HL-60/S4 treated with retinoic acid at 250 ng/mL for 4 days and 3 days (cell line): ENCODE measurements around the gene HMCN1.
"Not testable (repeated sequence)": the region's sequence is repeated elsewhere in the genome, so short reads cannot be mapped to it uniquely, and the experiment has no call there.

ENCODE experiments used
- in situ Hi-C: fragments of 300-500 bp; cut with MboI; formaldehyde crosslinking; loops from 2 replicates; pipeline ENCODE4 v1.7.0; 2022; ENCODE audit warnings: low sequenced_read_pairs

The HMCN1 gene

GRCh38 chr1:186183970-186184628 is 449.9 kb downstream of the HMCN1 start:
- in situ Hi-C loops = no loop called here

DNA sequence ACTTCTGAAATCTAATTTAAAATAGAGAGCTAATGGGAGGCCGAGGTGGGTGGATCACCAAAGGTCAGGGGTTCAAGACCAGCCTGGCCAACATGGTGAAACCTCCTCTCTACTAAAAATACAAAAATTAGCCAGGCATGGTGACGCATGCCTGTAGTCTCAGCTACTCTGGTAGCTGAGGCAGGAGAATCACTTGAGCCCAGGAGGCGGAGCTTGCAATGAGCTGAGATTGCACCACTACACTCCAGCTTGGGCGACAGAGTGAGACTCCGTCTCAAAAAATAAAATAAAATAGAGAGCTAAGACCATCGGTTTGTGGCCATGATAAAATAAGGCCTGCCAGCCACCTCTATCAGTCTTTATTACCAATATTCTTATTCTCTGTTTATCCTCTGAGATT is 452.1 kb downstream of the HMCN1 start:
- in situ Hi-C loops = not testable (repeated sequence)

GRCh38 chr1:186187601-186188000 is 453.4 kb downstream of the HMCN1 start:
- in situ Hi-C loops = no loop called here

GRCh38 chr1:186188004-186188539 is 453.9 kb downstream of the HMCN1 start:
- in situ Hi-C loops = no loop called here

- in situ Hi-C loops = no loop called here
Observed at GRCh38 chr1:186188736-186189135, 454.5 kb downstream of the HMCN1 start.

GRCh38 chr1:186189156-186189555 is 455.0 kb downstream of the HMCN1 start:
- in situ Hi-C loops = no loop called here

DNA sequence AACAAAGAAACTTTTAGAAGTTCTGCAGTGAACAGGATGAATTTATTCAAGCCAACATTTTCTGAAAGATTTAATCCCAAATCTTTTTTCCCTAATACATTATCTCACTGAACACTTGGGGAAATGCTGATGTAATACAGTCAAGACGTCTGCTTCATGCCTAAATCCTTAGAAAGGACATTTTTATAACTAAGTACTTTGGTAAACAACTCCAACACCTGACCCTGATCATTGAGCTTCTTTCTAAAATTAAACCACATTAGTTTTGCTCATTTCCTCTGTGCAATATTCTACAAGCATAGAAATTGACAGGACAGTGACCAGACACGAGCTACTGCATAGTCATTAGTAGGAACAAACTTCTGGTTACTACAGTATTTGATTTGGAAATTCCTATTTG is 457.3 kb downstream of the HMCN1 start:
- in situ Hi-C loops = no loop called here

DNA sequence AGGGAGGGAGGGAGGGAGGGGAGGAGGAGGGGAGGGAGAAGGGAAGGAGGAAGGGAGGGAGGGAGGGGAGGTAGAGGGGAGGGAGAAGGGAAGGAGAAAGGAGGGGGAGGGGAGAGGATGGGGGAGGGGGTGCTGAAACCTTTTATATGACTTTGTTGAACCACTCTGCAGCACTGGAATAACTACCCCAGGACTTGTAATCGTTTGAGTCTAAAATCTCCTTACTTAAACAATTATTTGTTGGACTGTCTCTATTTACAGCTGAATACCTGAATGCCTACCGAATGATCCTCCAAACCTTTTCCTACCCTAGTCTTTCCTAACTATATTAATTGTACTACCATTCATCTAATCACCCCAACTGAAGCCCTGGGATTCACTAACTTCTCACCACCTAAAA is 459.0 kb downstream of the HMCN1 start:
- in situ Hi-C loops = no loop called here

- in situ Hi-C loops = no loop called here
Observed at GRCh38 chr1:186194107-186194756, 460.0 kb downstream of the HMCN1 start.

DNA sequence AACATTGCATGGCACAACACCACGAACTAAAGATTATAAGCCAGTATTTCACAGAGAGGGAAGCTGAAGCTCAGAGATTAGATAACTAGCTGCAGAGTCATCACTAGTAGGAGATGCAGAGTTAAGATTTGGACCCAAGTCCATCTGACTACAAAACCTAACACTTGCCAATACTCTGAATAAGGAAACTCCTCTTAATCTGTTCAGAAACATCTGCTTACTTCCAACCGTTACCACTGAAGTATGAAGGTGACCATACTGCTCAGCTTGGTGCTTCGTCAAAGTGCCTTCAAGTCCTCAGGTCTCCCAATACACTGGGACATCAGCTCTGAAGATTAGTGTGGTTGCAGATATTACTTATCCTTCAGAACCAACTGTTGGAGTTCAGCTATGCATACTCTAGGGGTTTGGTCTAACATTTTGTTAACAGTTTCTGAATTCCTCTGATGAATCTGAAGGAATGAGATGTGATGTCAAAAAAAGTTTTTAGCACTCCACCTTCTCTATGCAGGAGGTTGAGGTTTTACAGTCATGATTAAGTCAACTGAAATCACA is 461.3 kb downstream of the HMCN1 start:
- in situ Hi-C loops = no loop called here

DNA sequence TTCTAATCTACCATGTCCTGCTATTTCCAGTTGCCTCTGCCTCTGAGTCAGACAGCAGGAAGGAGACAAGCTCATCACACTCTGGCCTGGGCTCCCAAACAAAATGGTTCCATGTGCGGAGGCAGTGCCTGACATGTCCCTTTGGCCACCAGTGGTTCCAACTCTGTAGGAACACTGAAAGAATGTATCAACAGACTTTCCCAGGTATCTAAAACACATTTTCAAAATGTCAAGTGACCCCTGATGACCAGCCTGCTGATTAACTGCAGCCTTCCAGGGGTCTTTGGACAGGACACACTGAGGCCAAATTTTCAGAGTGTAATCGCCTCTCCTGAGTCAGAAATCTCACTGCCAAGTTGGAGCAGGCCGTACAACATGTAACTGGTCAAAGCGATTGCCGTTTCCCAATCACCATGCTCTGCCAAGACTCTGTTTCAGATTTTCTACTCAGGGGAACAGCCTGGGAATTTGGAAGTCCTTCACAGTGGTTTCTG is 468.1 kb downstream of the HMCN1 start:
- in situ Hi-C loops = no loop called here

DNA sequence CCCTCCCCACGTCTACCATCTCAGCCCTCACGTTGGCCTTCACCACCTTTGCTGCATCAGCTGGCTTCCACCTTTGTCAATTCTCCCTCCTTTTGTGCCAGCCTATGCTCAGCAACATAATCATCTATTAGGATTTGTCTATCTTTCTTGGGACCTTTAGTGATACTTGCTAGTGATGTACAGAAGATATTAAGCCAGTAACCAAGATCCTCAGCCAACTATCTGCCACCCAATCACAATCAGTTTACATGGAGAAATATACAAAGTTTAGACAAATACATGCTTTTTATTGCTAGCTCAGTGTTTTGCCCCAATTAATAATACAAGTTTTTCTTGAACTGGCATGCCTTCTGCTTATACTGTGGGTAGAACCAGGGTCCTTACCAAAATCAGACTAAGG is 468.6 kb downstream of the HMCN1 start:
- in situ Hi-C loops = no loop called here

DNA sequence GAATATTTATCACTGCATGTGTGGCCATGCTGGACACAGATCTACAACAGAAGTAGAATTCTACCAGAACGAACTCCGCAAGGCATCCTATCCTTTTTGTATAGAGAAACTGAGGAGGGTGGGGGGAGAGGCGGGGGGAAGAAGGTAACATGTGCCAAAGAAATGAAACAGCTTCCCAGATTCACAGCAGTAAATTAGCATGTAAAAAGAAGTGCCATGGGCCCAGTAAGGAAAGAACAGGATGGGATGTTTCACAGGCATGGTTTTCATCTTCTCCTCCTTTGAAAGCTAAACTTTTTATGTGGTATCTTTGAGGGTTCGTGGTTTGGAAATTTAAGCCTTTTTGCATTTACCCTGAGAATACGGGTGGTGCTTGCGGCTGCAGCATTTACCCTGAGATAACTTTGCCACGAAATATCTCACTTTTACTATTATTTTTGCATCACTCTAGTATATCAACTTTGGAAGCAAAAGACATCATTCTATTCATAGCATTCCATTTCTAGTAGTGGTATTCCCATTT is 471.9 kb downstream of the HMCN1 start:
- in situ Hi-C loops = no loop called here

DNA sequence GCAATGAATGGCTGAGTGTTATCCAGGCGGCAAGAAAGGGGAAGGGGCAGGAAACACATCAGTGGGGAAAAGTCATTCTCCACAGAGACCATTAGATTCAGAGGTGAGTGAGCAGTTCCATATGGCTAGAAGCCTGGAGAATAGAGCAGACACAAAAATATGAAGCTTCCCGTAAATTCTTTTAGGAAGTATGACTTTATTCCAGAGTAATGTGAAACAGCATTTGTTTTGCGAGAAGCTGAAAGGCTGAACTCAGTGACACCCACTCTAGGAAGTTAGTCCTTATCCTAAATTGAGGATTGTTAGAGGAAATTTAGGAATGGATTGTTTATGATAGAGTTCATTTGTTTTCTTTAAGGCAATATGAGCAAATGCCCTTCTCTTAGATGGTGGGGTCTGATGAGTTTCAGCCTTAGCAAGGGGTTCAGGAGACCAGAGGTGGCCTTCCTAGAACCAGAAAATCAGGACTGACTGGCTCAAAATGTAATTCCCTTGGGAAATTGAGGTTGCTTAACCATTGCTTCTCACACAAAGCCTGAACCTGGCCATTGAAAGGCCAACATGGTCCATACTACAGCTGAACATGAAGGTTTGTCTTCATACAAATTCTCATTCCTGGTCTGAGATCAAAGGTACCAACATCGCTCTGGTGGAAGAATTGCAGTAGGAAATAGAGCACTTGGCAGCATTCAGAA is 473.3 kb downstream of the HMCN1 start:
- in situ Hi-C loops = no loop called here

GRCh38 chr1:186208405-186209129 is 474.4 kb downstream of the HMCN1 start:
- in situ Hi-C loops = no loop called here

DNA sequence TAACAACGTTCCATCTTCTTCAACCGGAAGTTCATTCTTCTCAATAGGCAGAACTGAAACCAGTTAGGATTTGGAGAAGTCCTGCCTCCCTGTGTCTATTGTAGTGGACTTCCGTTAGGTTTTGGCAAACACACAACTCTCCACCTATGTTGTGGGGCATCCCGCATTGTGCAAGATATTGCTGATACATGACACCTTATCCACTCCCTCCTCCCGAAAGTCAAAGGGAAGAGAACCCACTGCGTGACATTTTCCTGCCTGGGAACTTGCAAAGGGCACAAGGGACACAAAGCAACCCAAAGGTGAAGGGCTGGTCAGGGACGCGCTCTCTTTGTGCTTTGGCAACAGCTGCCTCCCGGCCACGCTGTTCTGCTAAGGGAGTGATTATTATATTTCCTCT is 476.1 kb downstream of the HMCN1 start:
- in situ Hi-C loops = no loop called here

- in situ Hi-C loops = not testable (repeated sequence)
Observed at GRCh38 chr1:186211583-186211982, 477.4 kb downstream of the HMCN1 start.

- in situ Hi-C loops = no loop called here
Observed at GRCh38 chr1:186212568-186213224, 478.5 kb downstream of the HMCN1 start.

- in situ Hi-C loops = no loop called here
Observed at GRCh38 chr1:186213225-186213607, 479.0 kb downstream of the HMCN1 start.

DNA sequence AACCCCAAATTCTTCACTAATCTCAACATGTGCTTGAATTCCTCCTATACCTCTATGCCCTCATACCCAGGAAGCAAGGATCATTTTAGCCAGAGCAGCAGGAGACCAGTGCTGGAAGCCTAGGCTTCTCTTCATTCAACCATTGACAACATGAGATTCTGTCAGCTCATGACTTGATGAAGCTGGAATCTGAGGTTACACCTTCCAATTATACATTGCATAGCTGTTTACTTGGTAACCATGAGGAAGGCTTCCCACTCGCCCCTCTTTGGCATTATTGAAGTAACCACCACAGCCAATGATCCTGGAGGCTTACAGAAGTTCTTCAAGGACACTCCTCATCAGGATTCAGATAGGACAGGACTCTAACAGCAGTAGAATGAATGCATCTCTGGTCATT is 480.6 kb downstream of the HMCN1 start:
- in situ Hi-C loops = no loop called here
